SKM-1 treated with dmso at 0.1 percent for 144 hours (cell line): ENCODE measurements around the gene NKAIN2.
"Not testable (repeated sequence)": the region's sequence is repeated elsewhere in the genome, so short reads cannot be mapped to it uniquely, and the experiment has no call there.

Experiments used
- DNase-seq: peaks from one replicate; lab custom pipeline; 2025; ENCODE audit not compliant: unreplicated experiment; lab: John Stamatoyannopoulos, UW

The NKAIN2 gene

DNA sequence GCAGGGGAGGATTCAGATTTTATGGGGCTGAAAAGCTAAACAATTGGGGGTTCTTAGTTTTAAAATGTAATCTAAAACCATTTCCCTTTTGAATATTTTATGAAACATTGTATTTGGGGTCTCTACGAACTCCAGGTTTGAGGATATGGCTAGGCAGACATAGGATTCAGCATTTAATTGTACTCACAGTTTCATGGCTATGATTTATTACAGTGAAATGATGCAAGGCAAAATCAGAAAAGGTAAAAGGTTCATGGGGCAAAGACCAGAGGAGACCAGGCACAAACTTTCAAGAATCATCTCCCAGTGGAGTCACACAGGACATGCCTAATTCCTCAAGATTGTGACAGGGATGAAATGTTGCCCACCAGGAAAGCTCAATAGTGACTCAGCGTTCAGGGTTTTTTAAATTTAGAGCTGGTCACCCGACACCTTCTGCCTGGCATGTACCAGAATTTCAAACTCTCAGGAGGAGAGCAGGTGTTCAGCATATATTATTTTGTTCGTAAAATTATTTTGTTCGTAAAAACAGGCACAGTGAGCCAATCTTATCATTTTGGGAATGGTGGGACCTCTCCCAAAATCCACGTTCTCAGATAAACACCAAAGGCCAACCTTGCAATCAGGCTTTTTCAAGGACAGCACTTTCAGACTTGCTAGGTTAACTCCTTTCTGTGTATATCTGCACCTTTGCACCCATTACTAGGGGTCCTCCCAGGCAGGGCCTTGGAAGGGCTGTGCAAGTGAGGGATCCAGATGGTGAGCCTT is 270.3 kb downstream of the NKAIN2 start:
- no peak for DNase-seq

GRCh38 chr6:124074606-124075005 is 270.9 kb downstream of the NKAIN2 start:
- DNase-seq, result no peak

DNA sequence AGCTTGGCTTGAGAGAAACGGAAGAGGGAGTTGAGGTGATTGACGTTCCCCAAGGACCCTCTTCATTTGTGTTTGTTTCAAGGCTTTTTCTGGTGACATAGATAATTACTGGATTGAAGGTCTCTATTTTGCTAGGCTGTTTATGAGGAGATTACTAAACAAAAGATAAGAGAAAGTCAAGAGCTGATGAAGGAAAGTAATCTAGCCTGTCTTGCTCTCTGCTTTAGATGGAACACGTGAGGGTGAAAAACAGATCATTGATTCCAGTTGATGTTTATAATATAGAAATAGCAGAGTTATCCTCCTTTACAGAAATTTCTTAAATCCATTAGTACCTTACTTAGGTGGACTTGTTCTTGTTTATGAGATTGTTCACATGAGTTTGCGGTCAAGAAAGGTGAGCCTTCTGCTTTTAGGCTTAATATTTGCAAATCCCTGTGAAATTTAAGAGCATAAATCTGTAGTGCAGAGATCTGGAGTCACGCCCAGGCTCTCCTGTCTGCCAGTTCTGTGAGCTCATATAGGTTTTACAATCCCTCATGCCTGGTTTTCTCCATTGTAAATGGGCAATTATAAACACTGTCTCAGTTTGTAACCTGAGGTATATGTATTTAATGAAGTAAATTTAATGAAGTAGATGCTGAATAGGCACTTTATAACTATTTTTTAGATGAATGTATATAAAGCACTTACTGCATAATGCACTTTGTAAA is 272.8 kb downstream of the NKAIN2 start:
- no peak for DNase-seq

- DNase-seq, result no peak
These were observed 274.5 kb downstream of the NKAIN2 start for GRCh38 chr6:124078169-124078568.

- no peak for DNase-seq
These were observed 276.8 kb downstream of the NKAIN2 start for GRCh38 chr6:124080483-124080882.

DNA sequence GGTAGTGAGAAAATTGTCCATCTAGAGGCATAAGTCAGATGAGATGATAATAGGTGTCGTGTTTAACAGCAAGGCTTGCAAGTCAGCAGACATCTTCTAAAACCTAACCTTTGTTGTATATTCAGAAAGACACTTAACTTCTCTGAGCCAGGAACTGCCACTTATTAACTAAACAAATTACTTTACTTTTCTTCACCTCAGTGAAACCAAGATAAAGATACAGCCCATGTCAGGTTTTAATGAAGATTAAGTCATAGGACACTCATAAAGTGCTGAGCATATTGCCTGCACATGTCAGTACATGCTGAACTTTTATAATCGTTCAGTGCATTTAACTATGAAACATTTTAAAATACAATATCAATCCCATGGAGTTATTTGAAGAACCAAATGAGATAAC is 286.8 kb downstream of the NKAIN2 start:
- DNase-seq, result no peak

DNA sequence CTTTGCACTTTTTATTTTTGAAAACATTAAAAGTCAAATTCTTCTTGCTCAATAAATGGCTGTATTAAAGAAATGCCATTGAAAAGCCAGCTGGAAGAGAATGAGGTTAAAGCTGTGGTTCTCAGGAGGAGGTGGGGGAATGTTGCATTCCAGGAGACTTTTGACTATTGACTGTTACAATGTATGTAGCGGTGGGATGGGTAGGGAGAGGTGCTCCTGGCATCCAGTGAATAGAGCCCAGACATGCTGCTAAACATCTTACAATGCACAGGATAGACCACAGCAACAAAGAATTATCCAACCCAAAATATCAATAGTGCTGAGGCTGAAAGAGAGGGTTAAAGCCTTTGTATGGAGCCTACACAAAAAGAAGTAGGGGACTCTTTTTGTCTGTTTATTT is 295.9 kb downstream of the NKAIN2 start:
- no peak for DNase-seq

GRCh38 chr6:124110514-124110913 is 306.8 kb downstream of the NKAIN2 start:
- no peak for DNase-seq

DNA sequence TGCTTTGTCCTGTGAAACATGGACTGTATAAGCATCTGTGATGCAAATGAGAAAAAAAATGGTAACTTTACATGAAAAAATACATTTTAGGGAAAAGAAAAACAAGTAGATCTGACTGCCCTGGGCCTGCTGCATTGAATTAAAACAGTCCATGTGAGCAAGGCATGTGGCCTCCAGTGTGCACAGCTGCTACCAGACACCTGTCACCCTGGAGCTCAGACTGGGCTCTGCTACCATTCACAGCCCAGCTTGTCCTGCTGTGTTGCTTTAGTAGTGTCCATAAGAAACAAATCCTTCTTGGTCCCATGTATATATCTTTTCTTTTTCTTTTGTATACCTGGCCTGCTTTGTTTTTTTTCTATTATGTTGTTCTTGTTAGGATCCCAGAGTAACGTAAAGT is 315.9 kb downstream of the NKAIN2 start:
- DNase-seq, result no peak

- no peak for DNase-seq
These were observed 320.0 kb downstream of the NKAIN2 start for GRCh38 chr6:124123617-124124209.

GRCh38 chr6:124131259-124131658 is 327.6 kb downstream of the NKAIN2 start:
- no peak for DNase-seq

GRCh38 chr6:124131779-124132178 is 328.1 kb downstream of the NKAIN2 start:
- no peak for DNase-seq

DNA sequence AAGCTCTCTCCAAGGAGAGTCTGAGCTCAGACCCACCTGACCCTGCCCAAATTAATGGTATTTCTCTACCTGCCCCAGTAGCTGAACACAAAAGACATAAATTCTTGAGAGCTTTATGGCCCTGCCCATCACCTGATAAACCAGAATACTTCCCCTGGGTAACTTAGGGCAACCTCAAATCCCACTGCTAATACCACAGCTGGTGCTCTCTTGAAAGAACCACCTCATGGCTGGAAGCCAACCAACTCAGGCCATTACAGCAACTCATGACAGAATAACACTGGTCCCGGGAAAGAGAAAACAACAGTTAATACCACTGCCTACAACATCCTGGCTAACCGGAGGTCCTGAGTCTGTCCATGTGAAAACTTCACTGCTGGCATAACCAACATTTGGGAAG is 328.6 kb downstream of the NKAIN2 start:
- no peak for DNase-seq

DNA sequence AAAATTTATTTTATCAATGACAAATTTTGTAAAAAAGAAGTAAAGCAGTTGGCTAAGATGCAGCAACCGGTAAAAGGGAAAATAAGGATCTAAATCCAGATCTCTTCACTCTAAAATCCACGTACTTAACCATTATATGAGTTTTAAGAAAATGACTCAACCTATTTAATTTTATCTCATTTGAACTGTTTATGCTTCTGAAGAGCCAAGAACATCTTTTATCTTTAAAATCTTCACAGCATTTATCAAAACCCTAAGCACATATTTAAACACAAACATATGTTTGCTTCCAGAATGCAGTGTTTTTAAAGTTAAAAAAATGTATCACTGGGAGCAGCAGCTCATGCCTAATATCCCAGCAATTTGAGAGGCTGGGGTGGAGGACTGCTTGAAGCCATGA is 339.2 kb downstream of the NKAIN2 start:
- no peak for DNase-seq

DNA sequence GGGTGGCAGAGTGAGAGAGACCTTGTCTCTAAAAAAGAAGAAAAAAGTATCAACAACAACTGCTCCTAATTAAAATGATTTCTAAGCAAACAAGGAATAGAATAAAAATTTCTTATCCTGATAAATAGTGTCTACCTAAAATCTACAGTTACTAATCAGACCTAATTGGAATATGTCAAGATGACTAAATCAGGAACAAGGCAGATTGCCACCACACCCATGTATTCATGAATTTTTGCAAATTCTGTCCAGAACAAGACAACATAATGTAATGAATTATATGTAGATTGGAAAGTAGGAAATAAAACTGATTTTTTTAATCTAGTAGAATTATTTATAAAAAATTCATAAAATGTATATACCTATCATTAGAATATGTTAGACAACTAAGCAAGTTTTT is 339.8 kb downstream of the NKAIN2 start:
- DNase-seq, result no peak

GRCh38 chr6:124147621-124148020 is 344.0 kb downstream of the NKAIN2 start:
- DNase-seq, result no peak

GRCh38 chr6:124148236-124148957 is 344.7 kb downstream of the NKAIN2 start:
- DNase-seq, result no peak

DNA sequence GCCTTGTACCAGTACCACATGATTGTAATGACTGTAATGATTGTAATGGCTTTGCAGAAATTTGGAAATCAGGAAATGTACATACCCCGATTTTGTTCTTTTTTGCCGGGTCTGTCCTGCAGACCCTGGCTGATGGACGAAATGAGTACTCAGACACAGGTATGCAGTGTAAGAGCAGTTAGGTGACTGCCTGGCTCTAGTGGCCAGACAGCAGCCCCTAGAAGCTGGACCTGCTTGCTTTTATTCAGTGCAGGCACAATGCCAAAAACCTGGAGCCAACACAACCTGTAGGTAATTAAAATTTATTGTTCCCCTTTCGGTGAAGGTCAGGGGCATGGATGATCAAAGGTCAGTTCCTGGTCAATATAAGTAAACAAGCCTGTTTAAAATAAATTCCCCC is 346.0 kb downstream of the NKAIN2 start:
- DNase-seq, result no peak

DNA sequence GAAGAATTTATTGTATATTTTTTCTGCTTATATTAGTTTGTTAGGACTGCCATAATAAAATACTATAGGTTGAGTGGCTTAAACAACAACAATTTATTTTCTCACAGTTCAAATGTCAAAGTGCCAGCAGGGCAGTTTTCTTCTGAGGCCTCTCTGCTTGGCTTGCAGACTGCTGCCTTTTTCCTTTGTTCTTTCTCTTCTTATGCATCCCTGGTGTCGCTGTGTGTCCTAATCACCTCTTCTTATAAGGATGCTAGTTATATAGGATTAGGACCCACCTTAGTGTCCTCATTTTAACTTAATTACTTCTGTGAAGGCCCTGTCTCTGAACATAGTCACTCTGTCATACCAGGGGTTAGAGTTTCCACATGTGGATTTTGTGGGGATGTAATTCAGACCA is 354.4 kb downstream of the NKAIN2 start:
- DNase-seq, result no peak

DNA sequence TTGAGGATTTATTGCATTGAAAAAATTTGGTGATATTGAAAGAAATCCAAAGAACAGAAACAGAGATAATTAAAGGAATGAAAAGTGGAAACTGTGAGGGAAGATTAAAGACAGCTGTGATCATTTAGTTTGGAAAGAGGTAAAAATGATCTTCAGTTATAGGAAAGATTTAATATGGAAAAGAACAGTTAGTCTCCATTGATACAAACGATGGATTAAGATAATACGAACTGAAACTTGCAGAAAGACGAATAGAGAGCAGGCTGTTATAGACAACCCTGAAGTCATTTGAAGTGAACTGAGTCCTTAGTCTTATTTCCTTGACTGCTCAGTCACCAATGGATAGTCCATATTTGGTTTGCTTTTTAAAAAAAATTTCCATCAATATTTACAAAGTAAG is 360.0 kb downstream of the NKAIN2 start:
- DNase-seq, result no peak

DNA sequence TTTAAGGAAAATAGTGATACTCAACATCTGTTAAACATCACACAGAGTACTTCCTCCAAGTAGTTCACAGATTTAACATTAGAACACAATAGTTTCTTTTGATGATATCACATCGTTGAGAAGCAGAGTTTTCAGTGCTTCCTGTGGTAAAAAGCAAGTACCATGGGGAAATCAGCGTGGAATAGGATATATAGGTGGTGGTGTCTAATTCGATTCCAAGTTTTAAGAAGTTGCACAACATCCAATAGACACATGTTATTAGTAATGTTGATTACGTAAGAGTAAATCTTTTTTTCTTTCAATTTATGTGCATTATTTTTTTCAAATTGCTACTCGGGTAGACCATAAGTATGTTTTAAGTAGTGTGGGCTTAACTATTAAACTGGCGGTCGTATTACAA is 360.7 kb downstream of the NKAIN2 start:
- no peak for DNase-seq

DNA sequence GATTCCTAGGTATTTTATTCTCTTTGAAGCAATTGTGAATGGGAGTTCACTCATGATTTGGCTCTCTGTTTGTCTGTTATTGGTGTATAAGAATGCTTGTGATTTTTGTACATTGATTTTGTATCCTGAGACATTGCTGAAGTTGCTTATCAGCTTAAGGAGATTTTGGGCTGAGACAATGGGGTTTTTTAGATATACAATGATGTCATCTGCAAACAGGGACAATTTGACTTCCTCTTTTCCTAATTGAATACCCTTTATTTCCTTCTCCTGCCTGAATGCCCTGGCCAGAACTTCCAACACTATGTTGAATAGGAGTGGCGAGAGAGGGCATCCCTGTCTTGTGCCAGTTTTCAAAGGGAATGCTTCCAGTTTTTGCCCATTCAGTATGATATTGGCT is 363.6 kb downstream of the NKAIN2 start:
- not testable (repeated sequence) for DNase-seq
